WTC11 (cell line): ENCODE results near the gene AOX1. TPM values are rescaled to one million over a fixed set of nuclear protein-coding genes. Genes with fewer than 3 reads are reported as not detected.

Source experiments
- ATAC-seq: fragments of 200-7000 bp; cut with Tn5 transposase; 2 replicates; pipeline ENCODE4 v1.10.0; 2021; ENCODE audit warnings: mild to moderate bottlenecking, moderate library complexity
- CTCF ChIA-PET: fragments of 300-600 bp; sonication (Branson Sonifier 250); formaldehyde crosslinking; loops from one replicate; lab custom pipeline; 2021; ENCODE audit warnings: antibody characterized with exemption; lab: Charles Lee
- POLR2A ChIA-PET: fragments of 350-600 bp; sonication (Branson Sonifier 250); formaldehyde crosslinking; loops from one replicate; lab custom pipeline; 2021; ENCODE audit warnings: antibody characterized with exemption; lab: Charles Lee
- DNase-seq: peaks from one replicate; pipeline ENCODE4 v3.0.0; 2021; ENCODE audit warnings: low spot score
- H3K27ac Mint-ChIP-seq: 2 replicates; pipeline ENCODE4 v1.8.0; 2021; ENCODE audit warnings: mixed read lengths
- H3K27me3 Mint-ChIP-seq: 2 replicates; pipeline ENCODE4 v1.8.0; 2021; ENCODE audit warnings: low read depth, mild to moderate bottlenecking, moderate library complexity, mixed read lengths
- H3K36me3 Mint-ChIP-seq: 2 replicates; pipeline ENCODE4 v1.8.0; 2021; ENCODE audit warnings: mixed read lengths
- H3K4me1 Mint-ChIP-seq: 2 replicates; pipeline ENCODE4 v1.8.0; 2022; ENCODE audit warnings: mixed read lengths
- H3K4me3 Mint-ChIP-seq: 2 replicates; pipeline ENCODE4 v1.8.0; 2021; ENCODE audit warnings: mild to moderate bottlenecking, moderate library complexity, mixed read lengths
- H3K9me3 Mint-ChIP-seq: 2 replicates; pipeline ENCODE4 v1.8.0; 2021; ENCODE audit warnings: mixed read lengths
- ATF6 ChIP-seq: sonication (generic); formaldehyde crosslinking; IDR thresholded peaks from 2 replicates; pipeline ENCODE4 v1.8.1; 2023; ENCODE audit warnings: mild to moderate bottlenecking, missing genetic modification reagents
- CBFB ChIP-seq: sonication (generic); formaldehyde crosslinking; IDR thresholded peaks from 2 replicates; pipeline ENCODE4 v1.8.1; 2022; ENCODE audit warnings: mild to moderate bottlenecking, low read depth, missing genetic modification reagents
- CREB1 ChIP-seq: sonication (generic); formaldehyde crosslinking; IDR thresholded peaks from 2 replicates; pipeline ENCODE4 v1.8.0; 2023; ENCODE audit warnings: mild to moderate bottlenecking, missing genetic modification reagents
- CREM ChIP-seq: sonication (generic); formaldehyde crosslinking; IDR thresholded peaks from 2 replicates; pipeline ENCODE4 v1.8.1; 2022; ENCODE audit warnings: mild to moderate bottlenecking, missing genetic modification reagents, moderate library complexity
- ESRRA ChIP-seq: sonication (generic); formaldehyde crosslinking; IDR thresholded peaks from 2 replicates; pipeline ENCODE4 v1.8.1; 2022; ENCODE audit warnings: mild to moderate bottlenecking, missing genetic modification reagents, borderline replicate concordance
- ETV6 ChIP-seq: sonication (generic); formaldehyde crosslinking; IDR thresholded peaks from 2 replicates; pipeline ENCODE4 v1.8.1; 2022; ENCODE audit warnings: mild to moderate bottlenecking, missing genetic modification reagents
- FOXJ3 ChIP-seq: sonication (generic); formaldehyde crosslinking; IDR thresholded peaks from 2 replicates; pipeline ENCODE4 v1.9.0; 2021; ENCODE audit warnings: missing genetic modification reagents, mild to moderate bottlenecking, borderline replicate concordance
- HMGA2 ChIP-seq: fragments of 250-450 bp; sonication (Bioruptor Pico); IDR thresholded peaks from 2 replicates; pipeline ENCODE4 v1.4.0; 2021; ENCODE audit warnings: mild to moderate bottlenecking, moderate library complexity
- IRF1 ChIP-seq: sonication (generic); formaldehyde crosslinking; IDR thresholded peaks from 2 replicates; pipeline ENCODE4 v1.8.0; 2023; ENCODE audit warnings: missing genetic modification reagents
- MAX ChIP-seq: sonication (generic); formaldehyde crosslinking; IDR thresholded peaks from 2 replicates; pipeline ENCODE4 v1.8.0; 2022; ENCODE audit warnings: mild to moderate bottlenecking, missing genetic modification reagents
- MYBL2 ChIP-seq: sonication (generic); formaldehyde crosslinking; IDR thresholded peaks from 2 replicates; pipeline ENCODE4 v1.8.1; 2023; ENCODE audit warnings: mild to moderate bottlenecking, moderate library complexity, missing genetic modification reagents
- NFE2L1 ChIP-seq: sonication (generic); formaldehyde crosslinking; IDR thresholded peaks from 2 replicates; pipeline ENCODE4 v1.8.1; 2023; ENCODE audit warnings: missing genetic modification reagents
- PRRX2 ChIP-seq: fragments of 250-450 bp; sonication (Bioruptor Pico); IDR thresholded peaks from 2 replicates; pipeline ENCODE4 v1.8.0; 2021; ENCODE audit warnings: mild to moderate bottlenecking
- RELA ChIP-seq: sonication (generic); formaldehyde crosslinking; IDR thresholded peaks from 2 replicates; pipeline ENCODE4 v1.8.1; 2022; ENCODE audit warnings: missing genetic modification reagents, mild to moderate bottlenecking, borderline replicate concordance
- SMAD3 ChIP-seq: sonication (generic); formaldehyde crosslinking; IDR thresholded peaks from 2 replicates; pipeline ENCODE4 v1.8.0; 2022; ENCODE audit warnings: missing genetic modification reagents, mild to moderate bottlenecking, borderline replicate concordance
- SMAD4 ChIP-seq: sonication (generic); formaldehyde crosslinking; IDR thresholded peaks from 2 replicates; pipeline ENCODE4 v1.8.0; 2022; ENCODE audit warnings: mild to moderate bottlenecking, missing genetic modification reagents
- SP1 ChIP-seq: sonication (generic); formaldehyde crosslinking; conservative IDR thresholded peaks from 2 replicates; pipeline ENCODE4 v1.8.1; 2022; ENCODE audit warnings: missing genetic modification reagents
- ZNF219 ChIP-seq: sonication (generic); formaldehyde crosslinking; IDR thresholded peaks from 2 replicates; pipeline ENCODE4 v1.8.0; 2023; ENCODE audit warnings: missing genetic modification reagents, mild to moderate bottlenecking, borderline replicate concordance
- ZNF263 ChIP-seq: sonication (generic); formaldehyde crosslinking; IDR thresholded peaks from 2 replicates; pipeline ENCODE4 v1.8.1; 2022; ENCODE audit warnings: low read depth, mild to moderate bottlenecking, moderate library complexity, missing genetic modification reagents
- ZNF317 ChIP-seq: sonication (generic); formaldehyde crosslinking; IDR thresholded peaks from 2 replicates; pipeline ENCODE4 v1.8.1; 2023; ENCODE audit warnings: low read depth, mild to moderate bottlenecking, moderate library complexity, missing genetic modification reagents, borderline replicate concordance
- ZNF396 ChIP-seq: fragments of 250-450 bp; sonication (Bioruptor Pico); IDR thresholded peaks from 2 replicates; pipeline ENCODE4 v1.8.0; 2021; ENCODE audit warnings: mild to moderate bottlenecking, moderate library complexity, borderline replicate concordance
- total RNA-seq: library from RNA; stranded (reverse); gene quantifications from 3 replicates; pipeline ENCODE4 v1.2.3, GENCODE V29; 2021
- TF ChIP-seq, protein P1 (sequence below): fragments of 250-450 bp; sonication (Bioruptor Pico); conservative IDR thresholded peaks from 2 replicates; pipeline ENCODE4 v1.9.0; 2021; ENCODE audit warnings: mild to moderate bottlenecking
- TF ChIP-seq, protein P2 (sequence below): sonication (generic); formaldehyde crosslinking; conservative IDR thresholded peaks from 2 replicates; pipeline ENCODE4 v1.8.1; 2023; ENCODE audit warnings: mild to moderate bottlenecking, low read depth, missing genetic modification reagents, moderate library complexity
- TF ChIP-seq, protein P3 (sequence below): fragments of 250-450 bp; sonication (Bioruptor Pico); IDR thresholded peaks from 2 replicates; pipeline ENCODE4 v2.1.2; 2022; ENCODE audit warnings: mild to moderate bottlenecking, moderate library complexity

Gene AOX1
- total RNA-seq, 1 experiment from 2014 or later: 4.8 TPM

DNA sequence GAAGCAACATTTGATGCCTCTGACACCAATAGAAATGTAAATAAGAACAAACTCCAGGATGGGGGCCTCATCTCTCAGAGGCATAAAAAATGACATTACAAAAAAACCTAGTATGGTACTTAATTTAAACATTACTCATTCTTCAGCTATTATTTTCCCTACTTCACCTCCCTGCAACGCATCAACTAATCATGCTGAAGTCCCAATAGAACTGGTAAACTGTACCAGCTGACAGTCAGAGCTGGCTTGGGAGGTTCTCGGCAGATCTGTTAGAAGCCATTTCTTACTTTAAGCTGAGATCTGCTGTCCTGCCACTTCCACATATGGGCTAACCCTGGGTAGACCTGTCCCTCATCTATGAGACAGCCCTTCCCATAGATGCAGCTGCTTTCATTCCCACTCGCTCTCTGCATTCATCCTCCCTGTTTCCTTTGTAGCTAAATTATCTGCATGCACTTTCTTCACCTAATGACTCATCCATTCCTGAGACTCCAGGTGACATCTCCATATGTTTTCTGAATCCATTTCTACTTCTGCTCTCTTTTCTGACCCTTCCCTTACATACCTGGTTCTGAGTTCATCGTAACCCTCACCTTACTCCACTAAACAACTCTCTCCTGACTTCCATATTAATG is 108.1 kb downstream of the AOX1 start:
- H3K27ac Mint-ChIP-seq: no peak overlapping the region
- DNase-seq (no peak), ATAC-seq (no peak)
- H3K9me3 Mint-ChIP-seq: no peaks in the 10 kb centered on the region
- POLR2A ChIA-PET: no interaction called here
- H3K36me3 Mint-ChIP-seq: no peaks in the 10 kb centered on the region
- no peak overlapping the region for H3K4me3 Mint-ChIP-seq
- CTCF ChIA-PET: interaction anchor here (1.1 to 1.6 kb wide), 3 partner anchors 9 to 108 kb away, joined by 3 to 7 read pairs (median 3); partner anchors contain the start of gene AOX1
- no peaks in the 10 kb centered on the region for H3K27me3 Mint-ChIP-seq
- H3K4me1 Mint-ChIP-seq: no peaks in the 10 kb centered on the region
- no peak for TF ChIP-seq RELA (CRISPR knock-in tag)
- no peak for TF ChIP-seq PRRX2 (CRISPR knock-in tag)
- TF ChIP-seq CBFB: no peak
- TF ChIP-seq, all 79 proteins: peak for 0

DNA sequence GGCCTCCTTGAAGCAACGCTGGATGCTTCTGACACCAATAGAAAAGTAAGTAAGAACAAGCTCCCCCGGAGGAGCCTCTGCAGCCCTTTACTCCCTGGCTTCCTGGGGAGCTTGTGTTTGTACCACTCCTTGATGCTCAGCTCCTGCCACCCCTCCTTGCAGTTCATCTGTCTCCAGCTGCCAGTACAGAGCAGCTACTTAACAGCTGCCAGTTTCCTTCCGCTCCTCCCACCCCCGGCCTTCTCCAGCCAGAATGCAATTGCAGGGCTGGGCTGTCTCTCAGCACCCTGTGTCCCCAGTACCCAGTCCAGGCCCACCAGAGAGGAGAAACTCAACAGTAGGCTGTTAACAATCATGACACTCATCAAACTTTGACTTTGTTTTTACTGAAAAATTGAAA is 109.4 kb downstream of the AOX1 start:
- no peaks in the 10 kb centered on the region for H3K27me3 Mint-ChIP-seq
- ATAC-seq (no peak; the same call in 1 of the 2 replicates), DNase-seq (no peak)
- no peaks in the 10 kb centered on the region for H3K36me3 Mint-ChIP-seq
- H3K9me3 Mint-ChIP-seq: no peaks in the 10 kb centered on the region
- H3K4me1 Mint-ChIP-seq: no peaks in the 10 kb centered on the region
- TF ChIP-seq ZNF263 (no peak), NFE2L1 (CRISPR knock-in tag) (no peak), CREB1 (no peak), HMGA2 (CRISPR knock-in tag) (no peak), SP1 (no peak), FOXJ3 (CRISPR knock-in tag) (no peak), SMAD4 (CRISPR knock-in tag) (no peak), CREM (CRISPR knock-in tag) (no peak)
- TF ChIP-seq, protein P1, sequence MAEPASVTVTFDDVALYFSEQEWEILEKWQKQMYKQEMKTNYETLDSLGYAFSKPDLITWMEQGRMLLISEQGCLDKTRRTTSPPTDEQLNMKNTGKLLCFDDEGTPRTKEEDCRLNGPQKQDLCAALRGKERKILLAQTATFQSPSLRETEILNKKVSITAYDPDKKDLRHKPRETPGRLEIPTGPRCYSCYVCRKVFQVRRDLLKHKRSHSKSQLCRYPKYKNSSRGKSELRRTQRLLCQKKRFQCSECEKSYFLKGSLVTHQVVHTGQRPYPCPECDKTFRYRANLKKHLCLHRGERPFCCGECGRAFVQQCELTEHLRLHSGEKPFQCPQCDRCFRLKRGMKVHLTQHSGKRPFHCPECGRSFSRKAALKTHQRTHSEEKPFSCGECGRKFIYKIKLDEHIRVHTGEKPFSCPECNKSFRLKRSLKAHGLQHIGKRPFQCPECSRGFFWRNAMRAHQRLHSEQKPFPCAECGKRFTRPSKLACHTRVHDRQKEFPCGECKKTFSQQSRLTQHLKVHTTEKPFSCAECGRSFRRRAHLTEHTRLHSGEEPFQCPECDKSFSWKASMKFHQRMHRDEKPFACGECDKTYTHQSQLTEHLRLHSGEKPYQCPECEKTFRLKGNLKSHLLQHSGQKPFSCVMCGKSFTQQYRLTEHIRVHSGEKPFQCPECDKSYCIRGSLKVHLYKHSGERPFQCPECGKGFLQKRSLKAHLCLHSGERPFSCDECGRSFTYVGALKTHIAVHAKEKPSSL (CRISPR knock-in tag): no peak
- ChIA-PET POLR2A (no interaction called here), CTCF (interaction anchor here (1.5 to 1.6 kb wide), 3 partner anchors 8 to 212 kb away, joined by 3 to 7 read pairs (median 5); no protein-coding TSS in a partner anchor)
- H3K27ac Mint-ChIP-seq: no peak overlapping the region
- no peak overlapping the region for H3K4me3 Mint-ChIP-seq

- Mint-ChIP-seq H3K4me3 (no peak overlapping the region), H3K9me3 (no peaks in the 10 kb centered on the region), H3K27ac (no peak overlapping the region), H3K27me3 (no peaks in the 10 kb centered on the region), H3K4me1 (no peaks in the 10 kb centered on the region), H3K36me3 (no peaks in the 10 kb centered on the region)
- DNase-seq (no peak), ATAC-seq (no peak)
- ChIA-PET POLR2A (no interaction called here), CTCF (interaction anchor here (1.5 to 1.6 kb wide), 2 partner anchors 10 to 212 kb away, joined by 5 to 7 read pairs; no protein-coding TSS in a partner anchor)
- TF ChIP-seq ZNF219: no peak
- no peak for TF ChIP-seq ATF6 (CRISPR knock-in tag)
- TF ChIP-seq, protein P2, sequence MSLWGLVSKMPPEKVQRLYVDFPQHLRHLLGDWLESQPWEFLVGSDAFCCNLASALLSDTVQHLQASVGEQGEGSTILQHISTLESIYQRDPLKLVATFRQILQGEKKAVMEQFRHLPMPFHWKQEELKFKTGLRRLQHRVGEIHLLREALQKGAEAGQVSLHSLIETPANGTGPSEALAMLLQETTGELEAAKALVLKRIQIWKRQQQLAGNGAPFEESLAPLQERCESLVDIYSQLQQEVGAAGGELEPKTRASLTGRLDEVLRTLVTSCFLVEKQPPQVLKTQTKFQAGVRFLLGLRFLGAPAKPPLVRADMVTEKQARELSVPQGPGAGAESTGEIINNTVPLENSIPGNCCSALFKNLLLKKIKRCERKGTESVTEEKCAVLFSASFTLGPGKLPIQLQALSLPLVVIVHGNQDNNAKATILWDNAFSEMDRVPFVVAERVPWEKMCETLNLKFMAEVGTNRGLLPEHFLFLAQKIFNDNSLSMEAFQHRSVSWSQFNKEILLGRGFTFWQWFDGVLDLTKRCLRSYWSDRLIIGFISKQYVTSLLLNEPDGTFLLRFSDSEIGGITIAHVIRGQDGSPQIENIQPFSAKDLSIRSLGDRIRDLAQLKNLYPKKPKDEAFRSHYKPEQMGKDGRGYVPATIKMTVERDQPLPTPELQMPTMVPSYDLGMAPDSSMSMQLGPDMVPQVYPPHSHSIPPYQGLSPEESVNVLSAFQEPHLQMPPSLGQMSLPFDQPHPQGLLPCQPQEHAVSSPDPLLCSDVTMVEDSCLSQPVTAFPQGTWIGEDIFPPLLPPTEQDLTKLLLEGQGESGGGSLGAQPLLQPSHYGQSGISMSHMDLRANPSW (CRISPR knock-in tag): no peak
- no peak for TF ChIP-seq ESRRA (CRISPR knock-in tag)
- TF ChIP-seq MAX (CRISPR knock-in tag): no peak
- TF ChIP-seq IRF1 (CRISPR knock-in tag): no peak
- TF ChIP-seq MYBL2: no peak
- TF ChIP-seq ZNF317 (CRISPR knock-in tag): no peak
- no peak for TF ChIP-seq NFE2L1 (CRISPR knock-in tag)
- TF ChIP-seq SMAD4 (CRISPR knock-in tag): no peak
- TF ChIP-seq SMAD3 (CRISPR knock-in tag): no peak
- no peak for TF ChIP-seq ZNF396 (CRISPR knock-in tag)
- TF ChIP-seq, protein P3, sequence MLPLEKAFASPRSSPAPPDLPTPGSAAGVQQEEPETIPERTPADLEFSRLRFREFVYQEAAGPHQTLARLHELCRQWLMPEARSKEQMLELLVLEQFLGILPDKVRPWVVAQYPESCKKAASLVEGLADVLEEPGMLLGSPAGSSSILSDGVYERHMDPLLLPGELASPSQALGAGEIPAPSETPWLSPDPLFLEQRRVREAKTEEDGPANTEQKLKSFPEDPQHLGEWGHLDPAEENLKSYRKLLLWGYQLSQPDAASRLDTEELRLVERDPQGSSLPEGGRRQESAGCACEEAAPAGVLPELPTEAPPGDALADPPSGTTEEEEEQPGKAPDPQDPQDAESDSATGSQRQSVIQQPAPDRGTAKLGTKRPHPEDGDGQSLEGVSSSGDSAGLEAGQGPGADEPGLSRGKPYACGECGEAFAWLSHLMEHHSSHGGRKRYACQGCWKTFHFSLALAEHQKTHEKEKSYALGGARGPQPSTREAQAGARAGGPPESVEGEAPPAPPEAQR (CRISPR knock-in tag): no peak
- TF ChIP-seq ETV6 (CRISPR knock-in tag): no peak
Measured at GRCh38 chr2:200695601-200696000, 109.8 kb downstream of the AOX1 start.
